HepG2 (cell line): ENCODE data around the gene LHFPL2.

Source experiments
- CTCF ChIP-seq: sonication (generic); formaldehyde crosslinking; IDR thresholded peaks from 2 replicates; pipeline ENCODE4 v1.5.0; 2020; ENCODE audit warnings: mild to moderate bottlenecking, missing genetic modification reagents, moderate library complexity
- DZIP1 ChIP-seq: sonication (generic); formaldehyde crosslinking; IDR thresholded peaks from 2 replicates; pipeline ENCODE4 v1.5.0; 2020; ENCODE audit warnings: mild to moderate bottlenecking, missing genetic modification reagents
- FOXK2 ChIP-seq: fragments of 450-650 bp; IDR thresholded peaks from 2 replicates; pipeline ENCODE4 v1.6.1; 2016
- HMG20A ChIP-seq: IDR thresholded peaks from 2 replicates; pipeline ENCODE4 v1.6.1; 2016; ENCODE audit warnings: borderline replicate concordance
- ISL2 ChIP-seq: sonication (generic); formaldehyde crosslinking; IDR thresholded peaks from 2 replicates; pipeline ENCODE4 v1.5.0; 2020; ENCODE audit warnings: missing genetic modification reagents
- KDM5B ChIP-seq: sonication (generic); formaldehyde crosslinking; IDR thresholded peaks from 2 replicates; pipeline ENCODE4 v1.4.0; 2020; ENCODE audit warnings: missing genetic modification reagents, mild to moderate bottlenecking, borderline replicate concordance
- PRPF4 ChIP-seq: fragments of 200-400 bp; formaldehyde crosslinking; IDR thresholded peaks from 2 replicates; pipeline ENCODE4 v1.6.1; 2016; ENCODE audit warnings: low read length, low read depth; ENCODE audit not compliant: poor library complexity, severe bottlenecking
- RNF2 ChIP-seq: fragments of 450-650 bp; conservative IDR thresholded peaks from 2 replicates; pipeline ENCODE4 v1.6.1; 2016; ENCODE audit warnings: low read depth
- SMC3 ChIP-seq: IDR thresholded peaks from 2 replicates; pipeline ENCODE4 v1.6.1; 2011; ENCODE audit warnings: low read length, improper control_type of control experiment
- SNRNP70 ChIP-seq: fragments of 200-400 bp; formaldehyde crosslinking; IDR thresholded peaks from 2 replicates; pipeline ENCODE4 v1.6.1; 2017; ENCODE audit warnings: mild to moderate bottlenecking, low read depth, low read length, moderate library complexity
- SOX13 ChIP-seq, 3 experiments: fragments of 450-650 bp in 1 of 3; sonication (generic) in 1 of 3; formaldehyde crosslinking in 1 of 3; IDR thresholded peaks in 2 of 3; conservative IDR thresholded peaks in 1 of 3; 2 replicates each; pipeline versions ENCODE4 v1.5.0 to v1.6.1; 2016 to 2020; ENCODE audit warnings: antibody characterized with exemption in 1 of 3, mild to moderate bottlenecking in 1 of 3, missing compliant biosample characterization in 1 of 3, missing genetic modification reagents in 1 of 3, moderate library complexity in 1 of 3
- TAF1 ChIP-seq: sonication (generic); formaldehyde crosslinking; IDR thresholded peaks from 2 replicates; pipeline ENCODE4 v1.4.0; 2020; ENCODE audit warnings: missing genetic modification reagents
- ZNF407 ChIP-seq: sonication (generic); formaldehyde crosslinking; IDR thresholded peaks from one replicate; pipeline ENCODE4 v1.5.1; 2020; ENCODE audit warnings: mild to moderate bottlenecking, missing genetic modification reagents; ENCODE audit errors: not compliant biosample characterization
- ZNF749 ChIP-seq: sonication (generic); formaldehyde crosslinking; IDR thresholded peaks from 2 replicates; pipeline ENCODE4 v1.8.0; 2022; ENCODE audit warnings: mild to moderate bottlenecking, missing genetic modification reagents, moderate library complexity, borderline replicate concordance

- TF ChIP-seq SNRNP70 (no peak), ISL2 (no peak), RNF2 (no peak), PRPF4 (no peak), ZNF407 (CRISPR knock-in tag) (no peak), DZIP1 (no peak), ZNF749 (CRISPR knock-in tag) (no peak), CTCF (CRISPR knock-in tag) (no peak), TAF1 (CRISPR knock-in tag) (no peak), HMG20A (no peak), SMC3 (no peak), KDM5B (no peak), FOXK2 (no peak), SOX13 (IDR thresholded peaks at IDR 0.05) (no peak), SOX13 (CRISPR knock-in tag; conservative IDR thresholded peaks at IDR 0.05 in 1 of 2, IDR thresholded peaks at IDR 0.05 in 1 of 2) (no peak)
These were observed 148.5 kb downstream of the LHFPL2 start for GRCh38 chr5:78500028-78500427.
